DND-41 (cell line): Measurements from ENCODE around the gene OXCT1.

Source experiments
- EZH2 ChIP-seq: IDR thresholded peaks from 3 replicates; pipeline ENCODE4 v1.6.1; 2012; ENCODE audit warnings: borderline replicate concordance, low read depth, mild to moderate bottlenecking, moderate library complexity, low read length, inconsistent platforms; ENCODE audit not compliant: severe bottlenecking
- TF ChIP-seq, protein P1 (sequence below): IDR thresholded peaks from 2 replicates; pipeline ENCODE4 v1.5.1; 2012; ENCODE audit warnings: borderline replicate concordance, low read length, moderate library complexity, mild to moderate bottlenecking; ENCODE audit not compliant: poor library complexity, severe bottlenecking; ENCODE audit errors: extremely low read depth

DNA sequence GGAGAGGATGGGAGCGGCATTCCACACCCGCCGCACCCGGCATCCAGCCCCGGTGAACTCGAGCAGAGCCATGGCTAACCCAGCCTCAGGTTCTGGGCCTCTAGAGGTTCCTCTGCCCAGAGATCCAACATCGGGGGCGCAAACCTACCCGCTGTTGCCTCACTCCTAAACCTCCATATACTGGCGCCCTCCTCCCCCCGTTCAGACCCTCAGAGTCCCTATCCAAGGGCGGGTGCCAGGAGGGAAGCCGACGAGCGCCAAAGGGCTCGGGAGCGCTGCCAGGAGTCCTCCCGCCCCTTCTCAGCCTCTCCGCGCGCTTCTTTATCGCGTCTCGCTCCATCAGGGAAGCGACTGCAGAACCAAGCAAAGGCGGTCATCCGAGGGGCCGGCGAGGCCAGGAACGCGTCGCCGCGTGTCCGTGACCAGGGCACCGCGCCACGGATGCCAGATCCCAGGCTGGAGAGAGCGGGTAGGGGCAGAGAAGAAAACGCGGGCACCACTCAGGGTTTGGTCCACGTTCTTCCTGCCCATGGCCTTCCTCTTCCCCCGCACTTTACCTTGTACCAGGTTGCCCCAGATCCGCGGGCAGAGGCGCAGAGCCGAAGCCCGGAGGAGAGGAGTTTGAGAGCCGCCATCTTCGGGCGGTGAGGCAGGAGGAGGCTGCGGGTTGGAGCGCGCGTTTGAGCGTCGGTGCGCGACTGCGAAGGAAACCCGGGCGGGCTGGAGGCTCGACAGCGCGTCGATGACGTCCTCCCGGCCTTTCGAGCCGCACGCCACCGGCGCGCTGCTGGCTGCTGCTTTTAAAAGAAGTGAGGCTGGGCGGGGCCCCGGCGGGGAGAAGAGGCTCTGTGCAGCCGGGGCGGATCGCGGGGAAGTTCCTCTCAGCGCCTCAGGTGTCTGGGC is at the start of gene OXCT1:
- TF ChIP-seq, protein P1, sequence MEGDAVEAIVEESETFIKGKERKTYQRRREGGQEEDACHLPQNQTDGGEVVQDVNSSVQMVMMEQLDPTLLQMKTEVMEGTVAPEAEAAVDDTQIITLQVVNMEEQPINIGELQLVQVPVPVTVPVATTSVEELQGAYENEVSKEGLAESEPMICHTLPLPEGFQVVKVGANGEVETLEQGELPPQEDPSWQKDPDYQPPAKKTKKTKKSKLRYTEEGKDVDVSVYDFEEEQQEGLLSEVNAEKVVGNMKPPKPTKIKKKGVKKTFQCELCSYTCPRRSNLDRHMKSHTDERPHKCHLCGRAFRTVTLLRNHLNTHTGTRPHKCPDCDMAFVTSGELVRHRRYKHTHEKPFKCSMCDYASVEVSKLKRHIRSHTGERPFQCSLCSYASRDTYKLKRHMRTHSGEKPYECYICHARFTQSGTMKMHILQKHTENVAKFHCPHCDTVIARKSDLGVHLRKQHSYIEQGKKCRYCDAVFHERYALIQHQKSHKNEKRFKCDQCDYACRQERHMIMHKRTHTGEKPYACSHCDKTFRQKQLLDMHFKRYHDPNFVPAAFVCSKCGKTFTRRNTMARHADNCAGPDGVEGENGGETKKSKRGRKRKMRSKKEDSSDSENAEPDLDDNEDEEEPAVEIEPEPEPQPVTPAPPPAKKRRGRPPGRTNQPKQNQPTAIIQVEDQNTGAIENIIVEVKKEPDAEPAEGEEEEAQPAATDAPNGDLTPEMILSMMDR = no peak
- no peak for TF ChIP-seq EZH2
